ENCODE results near the gene PGM5.

The PGM5 gene

GRCh38 chr9:68575817-68576216 is 219.4 kb downstream of the PGM5 start:
- H3K79me2 ChIP-seq (ENCODE audit: insufficient read depth, low read depth): no peaks in the 10 kb centered on the region
- peaks cover 21% of the 10 kb centered on the region for H3K4me1 ChIP-seq (ENCODE audit: low read depth, poor library complexity, severe bottlenecking)
- H3K4me3 ChIP-seq (IDR thresholded peaks at IDR 0.05; ENCODE audit: insufficient read depth, low read depth, low read length): no peak overlapping the region
- TF ChIP-seq CTCF (conservative IDR thresholded peaks at IDR 0.05; ENCODE audit: low read depth, low read length): no peak
- H2AFZ ChIP-seq (ENCODE audit: low read depth): no peak overlapping the region
- H4K20me1 ChIP-seq (ENCODE audit: insufficient read depth): no peaks in the 10 kb centered on the region
- no peaks in the 10 kb centered on the region for H3K27me3 ChIP-seq (ENCODE audit: insufficient read depth, low read depth)
- H3K9ac ChIP-seq: no peak overlapping the region
- H3K27ac ChIP-seq: no peak overlapping the region
- no peaks in the 10 kb centered on the region for H3K36me3 ChIP-seq (ENCODE audit: insufficient read depth)
- no peak overlapping the region for H3K4me2 ChIP-seq

- Histone ChIP-seq H4K20me1 (ENCODE audit: insufficient read depth) (no peaks in the 10 kb centered on the region), H2AFZ (ENCODE audit: low read depth) (no peak overlapping the region), H3K36me3 (ENCODE audit: insufficient read depth) (no peaks in the 10 kb centered on the region), H3K27me3 (ENCODE audit: insufficient read depth, low read depth) (no peaks in the 10 kb centered on the region), H3K27ac (no peak overlapping the region), H3K4me1 (ENCODE audit: low read depth, poor library complexity, severe bottlenecking) (peaks cover 21% of the 10 kb centered on the region), H3K4me3 (IDR thresholded peaks at IDR 0.05; ENCODE audit: insufficient read depth, low read depth, low read length) (no peak overlapping the region), H3K79me2 (ENCODE audit: insufficient read depth, low read depth) (no peaks in the 10 kb centered on the region), H3K4me2 (peak overlapping the region; percentile 30; the same call in 1 of the 2 replicates), H3K9ac (no peak overlapping the region)
- no peak for TF ChIP-seq CTCF (conservative IDR thresholded peaks at IDR 0.05; ENCODE audit: low read depth, low read length)
These were observed 221.6 kb downstream of the PGM5 start for GRCh38 chr9:68577774-68578591.
